ENCODE data around the gene ADGRD1. TPM values are rescaled to one million over a fixed set of nuclear protein-coding genes. Genes with fewer than 3 reads are reported as not detected.

The ADGRD1 gene
- total RNA-seq, 2 donors from 2014 or later = 21.3 to 37.0 TPM

DNA sequence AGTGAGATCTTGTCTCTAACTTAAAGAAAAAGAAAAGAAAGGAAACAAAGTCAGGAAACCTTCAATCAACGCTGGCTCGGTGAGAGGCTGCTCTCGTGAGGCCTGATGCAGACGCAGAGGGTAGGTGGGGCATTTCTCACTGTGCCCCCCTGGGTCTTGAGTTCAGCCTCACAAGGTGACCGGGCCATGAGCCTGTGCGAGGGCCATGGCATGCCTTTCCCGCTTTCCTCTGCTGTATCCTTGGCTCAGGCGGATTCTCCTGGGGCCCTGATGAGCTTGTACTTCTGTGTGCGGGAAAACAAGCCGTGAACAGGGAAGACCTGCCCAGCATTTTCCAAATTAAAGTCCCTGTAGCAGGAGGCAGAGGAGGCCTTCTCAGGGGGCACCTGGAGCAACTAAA, 20.2 kb downstream of the ADGRD1 start:
- Histone ChIP-seq H3K36me3 (no peaks in the 10 kb centered on the region), H3K4me3 (no peak overlapping the region), H3K27ac (no peak overlapping the region)

DNA sequence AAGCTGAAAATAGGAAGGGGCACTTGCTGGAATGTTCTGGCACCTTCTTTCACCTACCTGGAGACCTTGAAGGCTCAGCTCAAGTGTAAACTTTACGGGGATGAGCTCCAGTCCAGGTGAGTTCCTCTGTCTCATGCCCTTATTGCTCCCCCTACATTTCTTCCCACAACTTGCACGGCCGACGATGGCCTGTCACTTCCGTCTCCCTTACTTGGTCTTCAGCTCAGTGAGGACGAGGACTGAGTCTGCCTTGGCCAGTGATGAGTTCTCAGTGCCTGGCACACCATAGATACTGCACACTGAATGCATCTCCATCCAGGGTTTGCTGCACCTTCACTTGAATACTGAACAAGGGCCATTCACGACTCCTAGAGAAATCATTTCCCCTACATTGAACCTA, 21.4 kb downstream of the ADGRD1 start:
- DNase-seq (ENCODE audit: low spot score) (no peak), ATAC-seq (ENCODE audit: insufficient number of reproducible peaks, low FRiP score, low read depth) (no peak)
- no peaks in the 10 kb centered on the region for H3K4me1 ChIP-seq (ENCODE audit: control insufficient read depth in 1 of 2, low read depth in 2 of 2)
- no peaks in the 10 kb centered on the region for H3K9me3 ChIP-seq
- no peaks in the 10 kb centered on the region for H3K36me3 ChIP-seq
- TF ChIP-seq, protein P1, sequence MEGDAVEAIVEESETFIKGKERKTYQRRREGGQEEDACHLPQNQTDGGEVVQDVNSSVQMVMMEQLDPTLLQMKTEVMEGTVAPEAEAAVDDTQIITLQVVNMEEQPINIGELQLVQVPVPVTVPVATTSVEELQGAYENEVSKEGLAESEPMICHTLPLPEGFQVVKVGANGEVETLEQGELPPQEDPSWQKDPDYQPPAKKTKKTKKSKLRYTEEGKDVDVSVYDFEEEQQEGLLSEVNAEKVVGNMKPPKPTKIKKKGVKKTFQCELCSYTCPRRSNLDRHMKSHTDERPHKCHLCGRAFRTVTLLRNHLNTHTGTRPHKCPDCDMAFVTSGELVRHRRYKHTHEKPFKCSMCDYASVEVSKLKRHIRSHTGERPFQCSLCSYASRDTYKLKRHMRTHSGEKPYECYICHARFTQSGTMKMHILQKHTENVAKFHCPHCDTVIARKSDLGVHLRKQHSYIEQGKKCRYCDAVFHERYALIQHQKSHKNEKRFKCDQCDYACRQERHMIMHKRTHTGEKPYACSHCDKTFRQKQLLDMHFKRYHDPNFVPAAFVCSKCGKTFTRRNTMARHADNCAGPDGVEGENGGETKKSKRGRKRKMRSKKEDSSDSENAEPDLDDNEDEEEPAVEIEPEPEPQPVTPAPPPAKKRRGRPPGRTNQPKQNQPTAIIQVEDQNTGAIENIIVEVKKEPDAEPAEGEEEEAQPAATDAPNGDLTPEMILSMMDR (IDR thresholded peaks at IDR 0.05) = no peak
- no peaks in the 10 kb centered on the region for H3K27me3 ChIP-seq (replicated peaks; ENCODE audit: insufficient read depth)
- H3K4me3 ChIP-seq = no peak overlapping the region
- H3K27ac ChIP-seq = no peak overlapping the region

More for the DNA sequence above, 20.2 kb downstream of the ADGRD1 start:
- H3K27me3 ChIP-seq (replicated peaks; ENCODE audit: insufficient read depth) = no peaks in the 10 kb centered on the region
- H3K4me1 ChIP-seq (ENCODE audit: control insufficient read depth in 1 of 2, low read depth in 2 of 2) = no peaks in the 10 kb centered on the region
- no peak for ATAC-seq (ENCODE audit: insufficient number of reproducible peaks, low FRiP score, low read depth)
- TF ChIP-seq, protein P1 (IDR thresholded peaks at IDR 0.05) = no peak
- no peaks in the 10 kb centered on the region for H3K9me3 ChIP-seq
- DNase-seq (ENCODE audit: low spot score) = no peak

DNA sequence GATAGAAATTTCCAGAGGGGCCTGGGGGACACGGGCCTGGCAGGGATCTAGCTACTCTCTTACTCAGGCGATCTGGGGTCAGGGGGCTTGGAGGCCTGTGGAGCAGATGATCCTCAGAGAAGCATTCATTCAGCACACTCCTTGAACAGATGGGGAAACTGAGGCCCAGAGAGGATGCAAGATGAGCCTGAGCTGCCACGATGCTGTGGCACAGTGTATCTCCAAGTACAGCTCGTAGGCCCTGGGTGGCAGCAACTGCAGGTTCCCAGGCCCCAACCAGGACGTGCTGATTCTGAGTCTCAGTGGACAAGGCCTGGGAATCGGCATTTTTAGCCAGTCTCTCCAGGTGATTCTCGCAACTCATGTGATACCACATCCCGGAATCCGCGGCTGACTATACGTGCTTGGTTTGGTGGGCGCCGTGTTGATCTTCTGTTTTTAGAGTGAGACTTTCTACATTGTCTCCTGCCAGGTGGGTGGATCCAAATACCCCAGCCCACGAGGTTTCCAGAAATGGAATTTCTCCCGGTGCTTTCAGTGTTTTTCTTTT, 22.5 kb downstream of the ADGRD1 start:
- Histone ChIP-seq H3K36me3 (no peaks in the 10 kb centered on the region), H3K4me1 (ENCODE audit: control insufficient read depth in 1 of 2, low read depth in 2 of 2) (no peaks in the 10 kb centered on the region), H3K27me3 (replicated peaks; ENCODE audit: insufficient read depth) (no peaks in the 10 kb centered on the region), H3K4me3 (no peak overlapping the region), H3K9me3 (no peaks in the 10 kb centered on the region), H3K27ac (no peak overlapping the region)
- no peak for DNase-seq (ENCODE audit: low spot score)
- no peak for ATAC-seq (ENCODE audit: insufficient number of reproducible peaks, low FRiP score, low read depth)
- TF ChIP-seq, protein P1 (IDR thresholded peaks at IDR 0.05) = no peak

DNA sequence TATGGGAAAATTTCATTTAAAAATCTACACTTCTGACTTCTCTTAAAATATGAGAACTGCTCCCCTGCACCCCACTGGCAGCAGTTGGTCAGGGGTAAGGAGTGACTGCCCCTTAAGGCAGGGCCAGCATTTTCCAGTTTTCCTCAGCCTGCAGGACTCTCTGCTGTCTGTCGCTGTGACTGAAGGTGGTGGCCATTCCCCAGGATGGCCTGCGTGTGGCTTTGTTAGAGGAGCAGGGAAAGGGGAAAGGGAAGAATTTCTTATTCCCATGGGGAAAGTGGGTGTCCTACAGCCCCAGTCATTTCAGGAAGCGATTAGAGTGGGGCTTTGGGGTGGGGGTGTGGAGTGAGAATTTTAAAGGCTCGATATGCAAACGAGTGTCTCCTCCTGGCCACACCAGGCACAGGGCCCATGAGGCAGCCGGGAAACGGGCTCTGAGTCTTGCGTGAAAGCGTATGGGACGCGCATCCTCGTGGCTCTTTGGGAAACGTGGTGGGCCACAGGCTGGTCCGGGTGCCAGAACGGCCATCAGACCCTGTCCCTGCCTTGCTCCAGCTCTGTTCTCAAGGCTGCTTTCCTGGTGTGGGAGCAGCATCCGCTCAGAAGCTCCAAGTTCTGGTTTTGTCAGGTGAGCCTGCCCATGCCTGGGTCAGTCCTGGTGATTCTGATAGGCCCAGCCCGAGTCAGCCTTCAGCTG, 23.5 kb downstream of the ADGRD1 start:
- TF ChIP-seq, protein P1 (IDR thresholded peaks at IDR 0.05) = no peak
- H3K9me3 ChIP-seq = no peaks in the 10 kb centered on the region
- H3K27me3 ChIP-seq (replicated peaks; ENCODE audit: insufficient read depth) = no peaks in the 10 kb centered on the region
- no peak overlapping the region for H3K4me3 ChIP-seq
- no peak overlapping the region for H3K27ac ChIP-seq
- no peak for DNase-seq (ENCODE audit: low spot score)
- no peaks in the 10 kb centered on the region for H3K4me1 ChIP-seq (ENCODE audit: control insufficient read depth in 1 of 2, low read depth in 2 of 2)
- ATAC-seq (ENCODE audit: insufficient number of reproducible peaks, low FRiP score, low read depth) = no peak
- no peaks in the 10 kb centered on the region for H3K36me3 ChIP-seq

DNA sequence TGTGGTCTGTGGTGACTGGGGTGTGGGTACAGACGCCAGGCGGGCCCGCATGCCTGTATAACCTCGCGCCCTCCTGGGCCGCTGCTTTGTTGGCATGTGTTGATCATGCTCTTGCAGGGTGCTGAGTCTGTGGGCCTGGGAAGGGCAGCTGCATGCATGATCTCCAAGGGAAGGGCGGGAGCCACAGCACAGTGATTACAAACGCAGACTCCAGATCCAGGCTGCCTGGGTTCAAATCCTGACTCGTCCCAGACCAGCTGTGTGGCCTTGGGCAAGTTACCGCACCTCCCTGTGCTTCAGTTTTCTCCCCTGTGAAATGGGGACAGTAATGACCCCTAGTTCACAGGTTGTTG, 24.0 kb downstream of the ADGRD1 start:
- Histone ChIP-seq H3K9me3 (no peaks in the 10 kb centered on the region), H3K27me3 (replicated peaks; ENCODE audit: insufficient read depth) (no peaks in the 10 kb centered on the region), H3K4me1 (ENCODE audit: control insufficient read depth in 1 of 2, low read depth in 2 of 2) (no peaks in the 10 kb centered on the region), H3K36me3 (no peaks in the 10 kb centered on the region), H3K4me3 (no peak overlapping the region), H3K27ac (no peak overlapping the region)
- no peak for DNase-seq (ENCODE audit: low spot score)
- TF ChIP-seq, protein P1 (IDR thresholded peaks at IDR 0.05) = no peak
- no peak for ATAC-seq (ENCODE audit: insufficient number of reproducible peaks, low FRiP score, low read depth)
